Naive thymus-derived CD8-positive, alpha-beta T cell (primary cell): Measurements from ENCODE around the gene CLDN3. TPM values are rescaled to one million over a fixed set of nuclear protein-coding genes. Genes with fewer than 3 reads are reported as not detected.
"Not testable (repeated sequence)": the region's sequence is repeated elsewhere in the genome, so short reads cannot be mapped to it uniquely, and the experiment has no call there.

Experiments
- ATAC-seq, 2 donors: fragments of 150-1000 bp; cut with Tn5 transposase in 1 of 2; sonication (Bioruptor Pico), chemical (Tn5 transposase) in 1 of 2; 1 replicate in 1 of 2; 2 replicates in 1 of 2; pipeline ENCODE4 v1.10.0; 2021; ENCODE audit warnings: mild to moderate bottlenecking in 2 of 2, moderate library complexity in 2 of 2
- POLR2A ChIA-PET: fragments of 350-600 bp; sonication (Branson Sonifier 250); formaldehyde crosslinking; loops from one replicate; lab custom pipeline; 2021; ENCODE audit warnings: antibody characterized with exemption; lab: Charles Lee
- DNase-seq, 10 donors: peaks; one replicate each; pipeline versions ENCODE4 v3.0.0 to v3.0.0-alpha.2; 2020 to 2022
- H3K27ac Mint-ChIP-seq, 10 donors: one replicate each; pipeline ENCODE4 v1.8.0; 2020 to 2022; ENCODE audit warnings: mild to moderate bottlenecking in 10 of 10, mixed read lengths in 10 of 10, moderate library complexity in 4 of 10, inconsistent platforms in 1 of 10
- H3K27me3 Mint-ChIP-seq, 5 donors: one replicate each; pipeline ENCODE4 v1.8.0; 2021 to 2022; ENCODE audit warnings: mixed read lengths in 5 of 5
- H3K36me3 Mint-ChIP-seq, 3 donors: one replicate each; pipeline ENCODE4 v1.8.0; 2020 to 2022; ENCODE audit warnings: mixed read lengths in 3 of 3, mild to moderate bottlenecking in 2 of 3, inconsistent platforms in 1 of 3
- H3K4me1 Mint-ChIP-seq, 4 donors: one replicate each; pipeline ENCODE4 v1.8.0; 2021 to 2022; ENCODE audit warnings: mixed read lengths in 4 of 4
- H3K4me3 Mint-ChIP-seq, 10 donors: one replicate each; pipeline ENCODE4 v1.8.0; 2020 to 2022; ENCODE audit warnings: mild to moderate bottlenecking in 10 of 10, mixed read lengths in 10 of 10, moderate library complexity in 6 of 10, inconsistent platforms in 1 of 10
- H3K9me3 Mint-ChIP-seq, 9 donors: one replicate each; pipeline ENCODE4 v1.8.0; 2020 to 2022; ENCODE audit warnings: mixed read lengths in 9 of 9, mild to moderate bottlenecking in 3 of 9, inconsistent platforms in 1 of 9, moderate library complexity in 1 of 9
- polyA plus RNA-seq, 3 donors: library from polyadenylated mRNA; unstranded; fragments of 300-500 nt; fragmentation: Illumina TruSeq; gene quantifications; one replicate each; pipeline ENCODE4 v1.2.3, GENCODE V29; 2021
- total RNA-seq, 8 experiments: library from RNA in 2 of 8; stranded (reverse) in 2 of 8; gene quantifications; one replicate each; pipeline ENCODE4 v1.2.3 and lab custom pipeline; 2021 to 2026

The CLDN3 gene
- total and polyA plus RNA-seq, 5 experiments from 2014 or later = not detected

DNA sequence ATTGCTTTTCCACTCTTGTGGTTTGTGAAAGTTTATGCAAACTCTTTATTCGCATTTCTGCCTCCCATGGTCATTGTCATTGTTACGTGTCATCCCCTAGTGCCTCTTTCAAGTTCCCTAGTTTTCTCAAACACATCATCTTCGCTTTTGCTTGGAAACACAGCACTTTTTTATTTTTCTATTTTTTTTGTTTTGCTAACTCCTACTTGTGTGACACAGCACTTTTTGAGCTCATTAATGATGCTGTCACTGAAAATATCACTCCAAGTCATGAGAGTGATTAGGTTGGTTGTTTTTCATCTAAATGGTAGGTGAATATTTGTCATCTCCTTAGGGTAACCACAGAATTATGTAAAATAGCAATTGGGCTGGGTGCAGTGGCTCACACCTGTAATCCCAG, 42.1 kb downstream of the CLDN3 start:
- Mint-ChIP-seq H3K4me3 (no peak overlapping the region), H3K27ac (peak overlapping the region in 1 of 10 donors; percentile 22), H3K4me1 (no peaks in the 10 kb centered on the region), H3K9me3 (no peaks in the 10 kb centered on the region), H3K36me3 (no peaks in the 10 kb centered on the region), H3K27me3 (peaks cover 2 to 17% (median 9%) of the 10 kb centered on the region in 5 donors)
- DNase-seq (no peak), ATAC-seq (no peak)
- POLR2A ChIA-PET = no interaction called here

DNA sequence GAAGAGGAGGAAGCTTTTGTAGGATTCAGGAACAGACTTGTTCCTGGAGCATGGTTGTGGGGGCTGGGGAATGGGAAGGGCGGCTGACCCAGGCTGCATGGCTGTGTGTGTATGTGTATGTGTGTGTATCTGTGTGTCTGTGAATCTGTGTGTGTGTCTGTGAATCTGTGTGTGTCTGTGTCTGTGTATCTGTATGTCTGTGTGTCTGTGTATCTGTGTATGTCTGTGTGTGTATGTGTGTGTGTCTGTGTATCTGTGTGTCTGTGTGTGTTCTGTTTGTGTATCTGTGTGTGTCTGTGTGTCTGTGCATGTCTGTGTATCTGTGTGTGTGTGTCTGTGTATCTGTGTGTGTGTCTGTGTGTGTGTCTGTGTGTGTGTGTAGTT, 44.0 kb downstream of the CLDN3 start:
- peaks cover 2 to 16% (median 9%) of the 10 kb centered on the region in 5 donors for H3K27me3 Mint-ChIP-seq
- ATAC-seq = peak; percentile 11 to 18
- H3K36me3 Mint-ChIP-seq = no peaks in the 10 kb centered on the region
- H3K9me3 Mint-ChIP-seq = no peaks in the 10 kb centered on the region
- no peaks in the 10 kb centered on the region for H3K4me1 Mint-ChIP-seq
- POLR2A ChIA-PET = interaction anchor here (1.2 to 1.4 kb wide), 2 partner anchors 9 to 119 kb away, joined by 3 to 6 read pairs; no protein-coding TSS in a partner anchor
- H3K4me3 Mint-ChIP-seq = no peak overlapping the region
- no peak for DNase-seq
- H3K27ac Mint-ChIP-seq = no peak overlapping the region

DNA sequence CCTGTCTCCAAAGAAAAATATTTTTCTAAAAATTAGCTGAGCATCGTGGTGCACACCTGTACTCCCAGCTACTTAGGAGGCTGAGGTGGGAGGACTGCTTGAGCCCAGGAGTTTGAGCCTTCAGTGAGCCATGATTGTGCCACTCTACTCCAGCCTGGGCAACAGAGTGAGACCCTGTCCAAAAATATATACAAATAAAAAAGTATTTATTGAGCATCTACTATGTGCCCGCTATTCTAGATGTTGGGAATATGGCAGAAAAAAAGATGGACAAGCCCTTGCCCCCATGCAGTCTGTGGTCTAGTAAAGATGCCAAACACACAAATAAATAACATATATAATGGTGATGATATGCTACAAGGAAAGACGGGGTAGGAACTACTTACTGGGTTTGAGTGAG, 46.3 kb downstream of the CLDN3 start:
- POLR2A ChIA-PET = interaction anchor here (1.0 kb wide), 1 partner anchor 15 kb away, joined by 5 read pairs; the partner anchor contains the start of gene ABHD11
- no peak overlapping the region for H3K4me3 Mint-ChIP-seq
- peaks cover 2 to 16% (median 10%) of the 10 kb centered on the region in 5 donors for H3K27me3 Mint-ChIP-seq
- DNase-seq = no peak
- ATAC-seq = no peak
- no peaks in the 10 kb centered on the region for H3K9me3 Mint-ChIP-seq
- peaks cover 4 to 8% (median 5%) of the 10 kb centered on the region in 4 donors for H3K4me1 Mint-ChIP-seq
- no peak overlapping the region for H3K27ac Mint-ChIP-seq
- no peaks in the 10 kb centered on the region for H3K36me3 Mint-ChIP-seq

DNA sequence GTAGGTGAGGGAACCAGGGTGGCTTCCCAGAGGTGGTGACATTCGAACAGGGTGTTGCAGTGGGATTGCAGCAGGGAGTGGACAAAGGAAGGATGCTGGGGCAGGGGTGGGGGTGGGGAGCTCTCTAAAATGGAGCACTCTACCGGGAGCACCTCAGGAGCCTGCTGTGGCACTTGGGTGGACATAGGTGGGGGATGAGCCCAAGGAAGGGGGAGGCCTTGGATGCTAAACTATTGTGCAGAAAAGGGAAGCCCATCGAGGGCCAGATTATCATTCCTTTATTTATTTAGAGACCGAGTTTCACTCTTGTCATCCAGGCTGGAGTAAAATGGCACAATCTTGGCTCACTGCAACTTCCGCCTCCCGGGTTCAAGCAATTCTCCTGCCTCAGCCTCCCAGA, 47.3 kb downstream of the CLDN3 start:
- Mint-ChIP-seq H3K9me3 (no peaks in the 10 kb centered on the region), H3K36me3 (no peaks in the 10 kb centered on the region), H3K27ac (no peak overlapping the region), H3K27me3 (peaks cover 0 to 7% (median 0%) of the 10 kb centered on the region in 5 donors), H3K4me3 (no peak overlapping the region), H3K4me1 (peaks cover 8 to 17% (median 13%) of the 10 kb centered on the region in 4 donors)
- POLR2A ChIA-PET = interaction anchor here (1.0 kb wide), 1 partner anchor 16 kb away, joined by 5 read pairs; the partner anchor contains the start of gene ABHD11
- ATAC-seq = no peak
- DNase-seq = no peak

DNA sequence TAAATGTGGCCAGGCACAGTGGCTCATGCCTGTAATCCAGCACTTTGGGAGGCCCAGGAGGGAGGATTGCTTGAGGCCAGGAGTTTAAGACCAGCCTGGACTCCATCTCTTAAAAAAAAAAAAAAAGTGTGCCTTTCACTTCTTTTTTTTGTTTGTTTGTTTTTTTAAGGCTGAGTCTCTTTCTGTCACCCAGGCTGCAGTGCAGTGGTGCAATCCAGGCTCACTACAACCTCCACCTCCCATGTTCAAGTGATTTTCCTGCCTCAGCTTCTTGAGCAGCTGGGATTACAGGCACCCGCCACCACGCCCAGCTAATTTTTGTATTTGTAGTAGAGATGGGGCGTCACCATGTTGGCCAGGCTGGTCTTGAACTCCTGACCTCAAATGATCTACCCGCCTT, 47.9 kb downstream of the CLDN3 start:
- H3K27ac Mint-ChIP-seq = not testable (repeated sequence)

DNA sequence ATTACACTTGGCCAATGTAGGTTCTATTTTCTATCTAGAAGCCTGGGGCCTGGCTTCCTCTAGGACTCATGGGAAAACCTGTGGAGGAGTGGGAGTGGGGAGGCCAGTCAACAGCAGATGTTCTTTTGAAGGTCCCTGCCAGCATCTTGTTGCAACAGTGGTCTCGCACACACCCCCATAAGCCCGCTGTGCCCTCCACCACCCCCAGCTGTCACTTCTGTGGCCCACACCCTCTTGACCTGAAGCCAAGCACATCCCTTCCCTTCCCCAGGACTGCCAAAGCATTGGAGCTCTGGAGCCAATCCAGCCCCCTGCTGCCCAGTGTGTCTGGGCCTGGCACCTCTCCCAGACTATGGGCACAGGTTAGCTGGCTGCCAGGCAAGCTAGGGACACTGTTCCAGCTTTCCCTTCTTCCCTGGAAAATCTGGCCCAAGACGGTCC, 48.7 kb downstream of the CLDN3 start:
- ATAC-seq (no peak), DNase-seq (no peak)
- peaks cover 0 to 9% (median 0%) of the 10 kb centered on the region in 5 donors for H3K27me3 Mint-ChIP-seq
- no peaks in the 10 kb centered on the region for H3K9me3 Mint-ChIP-seq
- peak overlapping the region in 7 of 10 donors; percentile 9 to 89 (median 50) for H3K4me3 Mint-ChIP-seq
- POLR2A ChIA-PET = interaction anchor here (0.9 kb wide), 1 partner anchor 10 kb away, joined by 3 read pairs; no protein-coding TSS in a partner anchor
- peaks cover 14 to 26% (median 24%) of the 10 kb centered on the region in 4 donors for H3K4me1 Mint-ChIP-seq
- H3K36me3 Mint-ChIP-seq = peaks cover 0 to 2% (median 0%) of the 10 kb centered on the region in 3 donors
- H3K27ac Mint-ChIP-seq = peak overlapping the region in 1 of 10 donors; percentile 40

More for the DNA sequence above, 47.9 kb downstream of the CLDN3 start:
- DNase-seq, H3K36me3 Mint-ChIP-seq, ATAC-seq, H3K4me3 Mint-ChIP-seq, H3K27me3 Mint-ChIP-seq, POLR2A ChIA-PET, H3K9me3 Mint-ChIP-seq: not testable (repeated sequence)
- peaks cover 11 to 23% (median 19%) of the 10 kb centered on the region in 4 donors for H3K4me1 Mint-ChIP-seq

DNA sequence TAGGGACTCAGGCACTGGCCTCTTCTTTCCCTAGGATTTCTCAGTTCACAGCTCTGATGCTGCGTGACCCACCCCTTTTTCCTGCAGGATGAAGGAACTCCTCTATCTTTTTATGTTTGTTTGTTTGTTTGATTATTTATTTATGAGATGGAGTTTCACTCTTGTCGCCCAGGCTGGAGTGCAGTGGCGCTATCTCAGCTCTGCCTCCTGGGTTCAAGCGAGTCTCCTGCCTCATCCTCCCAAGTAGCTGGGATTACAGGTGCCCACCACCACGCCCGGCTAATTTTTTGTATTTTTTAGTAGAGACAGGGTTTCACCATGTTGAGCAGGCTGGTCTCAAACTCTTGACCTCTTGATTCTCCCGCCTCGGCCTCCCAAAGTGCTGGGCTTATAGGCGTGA, 49.6 kb downstream of the CLDN3 start:
- POLR2A ChIA-PET = interaction anchor here (0.7 kb wide), 1 partner anchor 404 kb away, joined by 5 read pairs; no protein-coding TSS in a partner anchor
- H3K36me3 Mint-ChIP-seq, H3K9me3 Mint-ChIP-seq, DNase-seq, H3K27me3 Mint-ChIP-seq, ATAC-seq: not testable (repeated sequence)
- Mint-ChIP-seq H3K4me3 (peak overlapping the region; percentile 64 to 89 (median 84)), H3K4me1 (peaks cover 14 to 31% (median 24%) of the 10 kb centered on the region in 4 donors), H3K27ac (peak overlapping the region in 6 of 10 donors; percentile 31 to 79 (median 66))

DNA sequence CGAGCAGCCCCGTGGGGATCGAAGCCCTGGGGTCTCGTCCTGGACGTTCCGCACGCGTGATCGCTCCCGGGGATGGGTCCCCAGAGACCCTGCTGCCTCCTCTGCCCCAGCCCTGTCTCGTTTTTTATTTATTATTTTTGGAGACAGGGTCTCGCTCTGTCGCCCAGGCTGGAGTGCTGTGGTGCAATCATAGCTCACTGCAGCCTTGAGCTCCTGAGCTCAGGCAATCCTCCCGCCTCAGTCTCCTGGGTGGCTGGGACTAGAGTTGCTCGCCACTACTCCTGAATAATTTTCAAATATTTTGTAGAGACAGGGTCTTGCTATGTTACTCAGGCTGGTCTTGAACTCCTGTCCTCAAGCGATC, 50.3 kb downstream of the CLDN3 start:
- peaks cover 14 to 31% (median 24%) of the 10 kb centered on the region in 4 donors for H3K4me1 Mint-ChIP-seq
- POLR2A ChIA-PET = no interaction called here
- peak in 1 of 2 donors; percentile 4 for ATAC-seq

More for the DNA sequence above, 50.3 kb downstream of the CLDN3 start:
- Mint-ChIP-seq H3K27ac (peak overlapping the region in 3 of 10 donors; percentile 75 to 79 (median 78)), H3K27me3 (peaks cover 0 to 8% (median 0%) of the 10 kb centered on the region in 5 donors), H3K9me3 (no peaks in the 10 kb centered on the region), H3K4me3 (peak overlapping the region; percentile 64 to 89 (median 84)), H3K36me3 (peaks cover 0 to 2% (median 0%) of the 10 kb centered on the region in 3 donors)
- DNase-seq = no peak

Other genes with a start within 250 kb of the CLDN3 start
- 10 to 100 TPM; 71.5 to 73.0 TPM for gene BAZ1B, start 248.0 kb downstream of the CLDN3 start, total RNA-seq
- gene BAZ1B, start 248.0 kb downstream of the CLDN3 start, polyA plus RNA-seq = 10 to 100 TPM; 12.1 to 27.0 (median 17.0) TPM
- gene BCL7B, start 212.6 kb downstream of the CLDN3 start, total RNA-seq = 10 to 100 TPM; 59.5 to 64.6 TPM
- gene BCL7B, start 212.6 kb downstream of the CLDN3 start, polyA plus RNA-seq = 10 to 100 TPM; 76.6 to 96.3 (median 81.8) TPM
- gene TBL2, start 191.7 kb downstream of the CLDN3 start, total RNA-seq = 10 to 100 TPM; 30.4 to 31.2 TPM
- 10 to 100 TPM; 13.4 to 19.6 (median 18.4) TPM for gene TBL2, start 191.7 kb downstream of the CLDN3 start, polyA plus RNA-seq
- not detected for gene MLXIPL, start 145.7 kb downstream of the CLDN3 start, total RNA-seq
- gene MLXIPL, start 145.7 kb downstream of the CLDN3 start, polyA plus RNA-seq = not detected
- 1 to 10 TPM in 1 of 2 experiments, under 1 TPM in 1; 0.63 to 1.0 TPM for gene VPS37D, start 102.4 kb downstream of the CLDN3 start, total RNA-seq
- under 1 TPM in 2 of 3 donors, not detected in 1; 0.14 to 0.30 TPM for gene VPS37D, start 102.4 kb downstream of the CLDN3 start, polyA plus RNA-seq
- gene DNAJC30, start 86.8 kb downstream of the CLDN3 start, total RNA-seq = 10 to 100 TPM; 22.1 to 23.7 TPM
- 10 to 100 TPM; 10.1 to 13.3 (median 11.9) TPM for gene DNAJC30, start 86.8 kb downstream of the CLDN3 start, polyA plus RNA-seq
- 10 to 100 TPM; 67.2 to 69.7 TPM for gene BUD23, start 86.7 kb downstream of the CLDN3 start, total RNA-seq
- gene BUD23, start 86.7 kb downstream of the CLDN3 start, polyA plus RNA-seq = 100 to 1,000 TPM; 123 to 139 (median 136) TPM
- 1 to 10 TPM; 5.7 to 7.8 TPM for gene STX1A, start 50.6 kb downstream of the CLDN3 start, total RNA-seq
- gene STX1A, start 50.6 kb downstream of the CLDN3 start, polyA plus RNA-seq = 1 to 10 TPM in 2 of 3 donors, under 1 TPM in 1; 0.69 to 2.2 (median 2.1) TPM
- gene ABHD11, start 31.5 kb downstream of the CLDN3 start, total RNA-seq = 10 to 100 TPM; 20.7 to 24.9 TPM
- gene ABHD11, start 31.5 kb downstream of the CLDN3 start, polyA plus RNA-seq = 10 to 100 TPM in 2 of 3 donors, 1 to 10 TPM in 1; 5.4 to 12.3 (median 10.0) TPM
- gene CLDN4, start 60.7 kb upstream of the CLDN3 start, total RNA-seq = under 1 TPM in 1 of 2 experiments, not detected in 1; 0.36 TPM
- gene CLDN4, start 60.7 kb upstream of the CLDN3 start, polyA plus RNA-seq = under 1 TPM in 1 of 3 donors, not detected in 2; 0.04 TPM
- gene METTL27, start 72.2 kb upstream of the CLDN3 start, total RNA-seq = 1 to 10 TPM; 3.0 to 4.4 TPM
- 1 to 10 TPM in 2 of 3 donors, under 1 TPM in 1; 0.52 to 3.2 (median 1.5) TPM for gene METTL27, start 72.2 kb upstream of the CLDN3 start, polyA plus RNA-seq
- gene TMEM270, start 90.9 kb upstream of the CLDN3 start, total RNA-seq = not detected
- gene TMEM270, start 90.9 kb upstream of the CLDN3 start, polyA plus RNA-seq = not detected